Thoracic aorta (tissue), 2 donors: ENCODE data around the gene RBMS1. TPM values are rescaled to one million over a fixed set of nuclear protein-coding genes. Genes with fewer than 3 reads are reported as not detected.

Experiments used
- ATAC-seq: fragments of 150-250 bp; one replicate; pipeline ENCODE4 v1.8.0; 2017; ENCODE audit warnings: low read depth; ENCODE audit not compliant: insufficient number of reproducible peaks, low FRiP score
- DNase-seq: peaks from one replicate; pipeline ENCODE4 v3.0.0-alpha.2; 2020; ENCODE audit warnings: low spot score
- H3K27ac ChIP-seq, 2 donors: fragments of 200-600 bp; sonication (generic); 1 replicate in 1 of 2; 2 replicates in 1 of 2; pipeline ENCODE4 v1.5.1; 2016; ENCODE audit warnings: mild to moderate bottlenecking in 2 of 2, moderate library complexity in 2 of 2
- H3K27me3 ChIP-seq: fragments of 200-600 bp; sonication (generic); replicated peaks from 2 replicates; pipeline ENCODE4 v1.6.0; 2016; ENCODE audit warnings: mild to moderate bottlenecking; ENCODE audit not compliant: insufficient read depth
- H3K36me3 ChIP-seq: fragments of 200-600 bp; sonication (generic); one replicate; pipeline ENCODE4 v1.5.1; 2016
- H3K4me1 ChIP-seq, 2 donors: fragments of 200-600 bp; sonication (generic); 1 replicate in 1 of 2; 2 replicates in 1 of 2; pipeline versions ENCODE4 v1.5.1 to v1.6.0; 2016; ENCODE audit warnings: low read depth in 2 of 2, mild to moderate bottlenecking in 1 of 2; ENCODE audit not compliant: control insufficient read depth in 1 of 2
- H3K4me3 ChIP-seq: fragments of 200-600 bp; sonication (generic); 2 replicates; pipeline ENCODE4 v1.5.1; 2016; ENCODE audit warnings: mild to moderate bottlenecking
- H3K9me3 ChIP-seq: fragments of 200-600 bp; sonication (generic); 2 replicates; pipeline ENCODE4 v1.5.1; 2016
- total RNA-seq, 2 donors: library from RNA; depleted of rRNA; stranded (reverse); fragments of >200 nt; gene quantifications; one replicate each; pipeline versions ENCODE4 v1.1.0 to v1.2.3, GENCODE V29; 2016
- TF ChIP-seq, protein P1 (sequence below): fragments of 200-600 bp; sonication (generic); IDR thresholded peaks from one replicate; pipeline ENCODE4 v1.5.1; 2019; ENCODE audit warnings: antibody characterized with exemption

RBMS1 gene
- total RNA-seq, 2 donors from 2014 or later: 98.7 to 179 TPM

DNA sequence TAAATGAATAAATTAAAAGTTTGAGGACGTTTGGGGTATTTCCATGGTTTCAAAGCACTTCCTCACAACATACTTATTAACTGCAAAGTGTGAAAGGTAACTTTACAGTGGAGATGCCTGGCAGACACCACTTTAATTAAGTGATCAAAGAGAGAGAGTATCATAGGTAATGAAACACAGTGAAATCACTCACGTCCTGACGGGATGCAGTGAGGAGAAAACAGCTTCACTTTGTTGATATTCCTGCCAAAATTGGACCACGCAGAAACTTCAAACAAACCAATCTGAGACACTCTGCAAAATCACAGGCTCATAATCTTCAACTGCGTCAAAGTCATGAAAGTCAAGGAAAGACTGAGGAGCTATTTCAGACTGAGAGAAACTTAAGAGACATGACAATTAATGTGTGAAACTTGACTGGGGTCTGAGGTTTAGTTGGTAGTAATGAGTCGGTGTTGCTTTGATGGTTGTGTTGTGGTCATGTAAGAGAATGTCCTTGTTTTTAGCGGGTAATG lies 227.5 kb downstream of the RBMS1 start:
- Histone ChIP-seq H3K4me1 (peaks cover 23 to 39% of the 10 kb centered on the region in 2 donors), H3K36me3 (no peaks in the 10 kb centered on the region), H3K27me3 (no peaks in the 10 kb centered on the region), H3K27ac (no peak overlapping the region), H3K9me3 (no peaks in the 10 kb centered on the region), H3K4me3 (no peak overlapping the region)
- DNase-seq: no peak
- TF ChIP-seq, protein P1, sequence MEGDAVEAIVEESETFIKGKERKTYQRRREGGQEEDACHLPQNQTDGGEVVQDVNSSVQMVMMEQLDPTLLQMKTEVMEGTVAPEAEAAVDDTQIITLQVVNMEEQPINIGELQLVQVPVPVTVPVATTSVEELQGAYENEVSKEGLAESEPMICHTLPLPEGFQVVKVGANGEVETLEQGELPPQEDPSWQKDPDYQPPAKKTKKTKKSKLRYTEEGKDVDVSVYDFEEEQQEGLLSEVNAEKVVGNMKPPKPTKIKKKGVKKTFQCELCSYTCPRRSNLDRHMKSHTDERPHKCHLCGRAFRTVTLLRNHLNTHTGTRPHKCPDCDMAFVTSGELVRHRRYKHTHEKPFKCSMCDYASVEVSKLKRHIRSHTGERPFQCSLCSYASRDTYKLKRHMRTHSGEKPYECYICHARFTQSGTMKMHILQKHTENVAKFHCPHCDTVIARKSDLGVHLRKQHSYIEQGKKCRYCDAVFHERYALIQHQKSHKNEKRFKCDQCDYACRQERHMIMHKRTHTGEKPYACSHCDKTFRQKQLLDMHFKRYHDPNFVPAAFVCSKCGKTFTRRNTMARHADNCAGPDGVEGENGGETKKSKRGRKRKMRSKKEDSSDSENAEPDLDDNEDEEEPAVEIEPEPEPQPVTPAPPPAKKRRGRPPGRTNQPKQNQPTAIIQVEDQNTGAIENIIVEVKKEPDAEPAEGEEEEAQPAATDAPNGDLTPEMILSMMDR: no peak
- ATAC-seq: no peak

DNA sequence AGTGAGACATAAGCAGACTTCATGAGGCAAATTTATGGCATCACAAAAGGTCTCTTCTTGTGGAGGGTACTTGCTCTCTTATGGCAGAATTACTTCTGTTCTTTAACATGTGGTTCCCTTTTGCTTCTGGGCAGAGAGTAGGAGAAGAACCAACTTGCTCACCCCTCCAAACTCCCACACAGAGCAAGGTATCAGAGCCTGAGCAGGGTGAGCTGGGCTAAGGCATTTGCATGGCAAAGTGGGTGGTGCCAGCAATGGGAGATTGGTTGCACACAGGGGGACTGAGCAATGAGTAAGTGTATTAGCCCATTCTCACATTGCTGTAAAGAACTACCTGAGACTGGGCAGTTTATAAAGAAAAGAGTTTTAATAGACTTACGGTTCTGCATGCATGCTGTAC lies 229.3 kb downstream of the RBMS1 start:
- TF ChIP-seq, protein P1: no peak
- no peak for ATAC-seq
- DNase-seq: no peak
- no peaks in the 10 kb centered on the region for H3K36me3 ChIP-seq
- H3K9me3 ChIP-seq: no peaks in the 10 kb centered on the region
- no peak overlapping the region for H3K27ac ChIP-seq
- peaks cover 15 to 27% of the 10 kb centered on the region in 2 donors for H3K4me1 ChIP-seq
- H3K27me3 ChIP-seq: no peaks in the 10 kb centered on the region
- H3K4me3 ChIP-seq: no peak overlapping the region

DNA sequence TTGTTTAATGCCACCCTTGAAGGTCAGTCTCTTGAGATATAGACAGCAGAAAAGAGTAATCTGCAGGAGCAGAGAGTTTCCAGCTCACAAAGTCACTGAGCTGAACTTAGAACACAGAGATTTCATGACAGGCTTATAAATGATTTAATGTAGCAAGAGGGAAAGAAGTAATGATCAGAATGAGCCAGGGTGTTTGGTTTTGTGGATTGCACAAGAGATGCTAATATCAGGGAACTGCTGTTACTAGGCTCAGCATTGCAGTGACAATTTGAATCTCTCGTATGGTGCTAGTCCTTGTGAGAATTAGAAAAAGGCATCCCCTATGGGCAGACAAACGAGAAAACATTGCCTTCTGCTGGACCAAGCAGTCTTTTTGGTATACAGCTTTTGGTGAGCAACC lies 231.9 kb downstream of the RBMS1 start:
- no peak overlapping the region for H3K4me3 ChIP-seq
- H3K4me1 ChIP-seq: peaks cover 0 to 8% of the 10 kb centered on the region in 2 donors
- no peaks in the 10 kb centered on the region for H3K9me3 ChIP-seq
- TF ChIP-seq, protein P1: no peak
- H3K27ac ChIP-seq: no peak overlapping the region
- no peak for ATAC-seq
- H3K27me3 ChIP-seq: no peaks in the 10 kb centered on the region
- DNase-seq: no peak
- H3K36me3 ChIP-seq: no peaks in the 10 kb centered on the region

DNA sequence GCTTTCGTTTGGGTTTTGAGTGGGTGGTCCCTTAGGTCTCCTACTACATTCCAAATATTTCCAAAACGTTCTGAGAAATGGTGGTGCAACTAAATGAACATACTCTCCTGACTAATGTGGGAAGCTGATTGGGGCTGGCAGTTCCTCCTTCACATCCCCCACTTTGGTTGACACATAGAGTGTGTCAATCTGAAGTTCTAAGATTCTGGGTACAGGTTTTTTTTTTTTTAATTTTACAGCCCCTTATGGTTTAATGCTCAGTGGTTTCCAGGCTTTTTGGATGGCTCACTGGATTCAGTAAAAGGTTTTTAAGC lies 235.2 kb downstream of the RBMS1 start:
- Histone ChIP-seq H3K9me3 (no peaks in the 10 kb centered on the region), H3K4me1 (peaks cover 0 to 14% of the 10 kb centered on the region in 2 donors), H3K36me3 (no peaks in the 10 kb centered on the region), H3K4me3 (no peak overlapping the region), H3K27ac (no peak overlapping the region), H3K27me3 (no peaks in the 10 kb centered on the region)
- no peak for DNase-seq
- ATAC-seq: no peak
- TF ChIP-seq, protein P1: no peak

DNA sequence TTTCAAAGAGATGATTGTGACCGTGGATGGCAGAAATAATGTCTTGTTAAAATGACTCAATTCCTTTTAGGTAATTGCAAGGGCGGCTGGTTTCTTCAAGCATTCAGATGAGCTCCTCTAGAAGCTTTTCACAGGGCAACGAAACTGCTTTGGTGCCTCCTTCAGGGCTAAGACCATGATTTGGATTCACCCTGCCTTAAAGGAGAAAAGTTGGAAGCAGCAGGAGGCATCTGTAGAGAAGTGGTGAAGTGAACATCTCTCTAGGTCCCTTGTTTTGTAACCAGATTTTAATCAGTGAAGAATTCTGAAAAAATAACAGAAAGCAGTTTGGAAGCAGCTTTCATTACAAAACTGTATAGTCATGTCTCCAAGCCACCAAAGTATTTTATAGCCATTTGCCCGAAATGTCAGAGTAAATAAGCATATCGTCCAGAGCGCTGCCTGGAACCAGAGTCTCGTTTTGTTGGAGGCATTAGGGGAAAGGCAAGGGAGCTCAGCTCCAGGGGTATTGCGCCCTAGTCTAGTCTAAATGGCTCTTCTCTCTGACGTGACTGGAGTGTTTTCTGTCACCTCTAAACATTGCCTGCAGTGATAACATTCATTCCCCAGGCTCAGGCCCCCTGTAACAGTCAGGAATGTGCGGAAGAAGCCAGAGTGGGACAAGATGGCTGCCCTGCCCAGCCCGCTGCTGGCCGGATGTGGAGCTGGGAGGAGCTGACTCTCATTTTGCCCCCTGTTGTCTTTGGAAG lies 235.7 kb downstream of the RBMS1 start:
- TF ChIP-seq, protein P1: no peak
- Histone ChIP-seq H3K27me3 (no peaks in the 10 kb centered on the region), H3K4me3 (no peak overlapping the region), H3K36me3 (no peaks in the 10 kb centered on the region), H3K27ac (no peak overlapping the region), H3K9me3 (no peaks in the 10 kb centered on the region), H3K4me1 (peaks cover 0 to 16% of the 10 kb centered on the region in 2 donors)
- no peak for DNase-seq
- no peak for ATAC-seq
